CD4-positive, alpha-beta T cell treated with Interferon gamma for 1 hour (primary cell): ENCODE results near the gene SYT7.

Experiments used
- DNase-seq: peaks from one replicate; pipeline ENCODE4 v3.0.0-alpha.2; 2020

Gene SYT7

GRCh38 chr11:61579676-61580270, 1.1 kb downstream of the SYT7 start:
- DNase-seq = no peak

DNA sequence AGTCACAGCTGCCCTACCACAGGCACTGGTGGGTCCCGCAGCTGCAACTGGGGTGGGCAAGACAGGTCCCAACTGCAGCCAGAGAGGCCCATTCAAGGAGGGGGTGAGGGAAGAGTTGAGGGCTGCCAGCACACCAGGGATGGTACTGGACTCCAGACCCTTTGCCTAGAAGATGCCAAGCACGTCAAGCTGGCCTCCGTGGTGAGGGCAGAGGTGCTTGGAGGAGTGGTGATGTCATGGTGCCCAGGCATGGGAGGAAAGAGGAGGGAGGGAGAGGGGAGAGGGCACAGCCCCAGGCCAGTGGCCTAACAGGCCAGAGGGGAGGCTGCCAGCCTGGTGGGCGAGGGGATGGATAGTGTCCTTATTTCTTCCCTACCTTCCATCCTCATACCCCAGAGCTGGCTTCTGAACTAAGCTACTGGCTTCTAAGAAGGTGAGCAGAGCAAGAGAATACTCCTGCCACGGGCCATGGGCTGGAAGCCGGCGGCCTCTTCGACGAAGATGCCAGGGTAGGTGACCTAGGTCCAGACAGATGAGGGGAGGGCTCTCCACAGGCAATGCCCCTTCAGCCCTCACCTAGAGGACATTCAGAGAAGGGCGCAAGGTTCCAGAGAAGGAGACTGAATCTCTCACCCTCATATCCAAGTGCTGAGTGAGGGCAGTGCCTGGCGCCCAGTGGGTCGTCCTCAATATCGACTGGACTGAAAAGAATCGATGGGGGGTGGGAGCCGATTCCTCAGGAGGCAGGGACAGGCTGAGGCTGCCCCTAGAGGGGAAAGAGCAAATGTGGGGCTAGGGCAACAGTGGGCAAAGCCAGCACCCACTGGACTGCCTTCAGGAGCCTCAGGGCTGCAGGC, 1.8 kb downstream of the SYT7 start:
- DNase-seq = no peak

DNA sequence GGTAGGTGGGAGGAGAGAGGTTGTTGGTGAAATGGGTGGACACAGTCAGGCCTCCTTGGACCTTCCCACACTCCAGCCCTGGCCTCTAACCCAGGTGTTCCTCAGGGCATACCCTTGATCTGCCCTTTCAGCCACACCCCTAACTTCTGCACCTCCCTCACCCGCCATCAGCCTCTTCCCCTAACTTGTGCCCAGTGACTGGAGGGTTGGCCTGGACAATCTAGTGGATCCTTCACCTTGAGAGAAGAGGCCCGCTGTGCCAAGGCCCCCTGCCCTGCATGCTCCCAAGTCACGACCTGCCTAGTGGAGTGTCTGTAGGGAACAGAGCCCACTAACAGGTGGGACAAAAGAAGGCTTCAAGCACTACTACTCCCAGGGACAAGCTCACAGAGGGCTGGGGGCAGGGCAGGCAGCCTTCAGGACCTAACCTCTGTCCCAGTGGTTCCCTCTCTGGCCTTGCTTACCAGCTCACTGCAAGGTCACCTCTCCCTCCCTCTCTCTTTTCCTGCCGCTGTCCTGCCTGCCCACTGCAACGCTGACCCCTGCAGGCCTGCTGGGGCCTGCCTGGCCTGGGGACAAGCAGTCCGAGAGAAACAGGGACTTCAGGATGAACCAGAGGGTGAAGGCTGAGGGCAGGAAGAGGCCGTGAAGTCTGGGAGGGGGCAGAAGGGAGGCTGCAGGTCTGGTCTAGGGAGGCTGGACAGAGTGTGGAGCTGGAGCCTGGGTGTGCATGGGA, 3.3 kb downstream of the SYT7 start:
- no peak for DNase-seq

DNA sequence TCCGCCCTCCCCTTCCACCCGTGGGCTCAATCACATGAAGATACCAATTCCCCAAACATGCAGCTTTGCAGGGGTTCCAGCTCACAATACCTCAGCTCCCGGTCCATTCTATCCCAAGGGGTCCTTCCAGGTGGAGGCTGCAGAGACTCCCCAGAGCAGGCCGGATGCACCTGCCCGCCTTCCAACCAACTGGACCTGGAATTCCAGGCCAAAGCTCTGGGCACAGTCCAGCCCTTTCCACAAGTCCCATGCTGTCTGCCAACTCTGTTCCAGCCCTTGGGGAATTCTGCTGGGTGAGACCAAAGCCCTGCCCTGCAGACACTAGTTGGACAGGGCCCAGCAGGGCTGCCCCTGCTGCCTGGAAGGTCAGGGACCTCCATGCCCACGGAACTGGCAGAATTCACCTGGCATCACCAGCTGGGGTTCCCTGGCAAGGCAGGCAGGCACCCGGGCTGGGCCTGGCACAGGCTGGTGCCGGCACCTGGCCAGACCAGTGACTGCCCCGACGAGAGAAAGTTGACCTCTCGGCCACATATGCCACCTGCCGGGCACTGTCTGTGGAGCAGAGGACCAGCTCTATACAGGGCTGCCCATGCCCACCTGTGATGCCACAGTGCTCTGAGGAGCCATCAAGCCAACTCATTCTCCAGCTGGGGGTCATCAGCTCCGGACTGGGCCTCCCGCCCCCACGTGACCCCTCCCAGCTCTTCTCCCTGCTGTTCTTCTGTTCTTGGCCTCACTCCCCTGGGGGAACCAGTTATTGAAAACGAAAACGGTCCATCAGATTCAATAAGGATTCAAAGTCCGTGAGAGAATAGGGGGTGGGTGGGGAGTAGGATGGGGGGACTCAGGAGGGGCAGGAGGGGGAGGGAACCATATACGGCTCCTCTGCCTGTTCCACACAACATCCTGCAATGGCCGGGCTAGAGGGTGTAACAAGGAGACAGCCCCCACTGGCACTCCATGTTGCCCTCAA, 4.7 kb downstream of the SYT7 start:
- no peak for DNase-seq

DNA sequence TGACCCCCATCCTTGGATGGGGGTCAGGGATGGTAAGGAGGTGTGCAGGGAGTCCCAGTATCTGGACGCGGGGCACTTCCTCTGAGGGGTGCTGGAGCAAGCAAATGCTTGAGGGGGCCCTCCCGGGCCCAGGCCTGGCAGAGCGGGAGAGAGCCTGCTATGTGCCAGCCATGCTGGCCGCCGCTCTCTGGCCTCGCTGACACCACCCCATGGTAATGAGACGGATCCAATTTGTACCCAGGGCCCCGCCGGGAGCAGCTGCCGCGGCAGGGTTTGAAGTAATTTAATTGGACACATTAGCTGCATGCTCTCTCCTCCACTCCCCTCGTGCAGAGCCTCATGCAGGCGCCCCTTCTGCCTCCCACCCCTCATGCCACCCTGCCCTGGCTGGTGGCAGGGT, 6.3 kb downstream of the SYT7 start:
- DNase-seq = no peak

DNA sequence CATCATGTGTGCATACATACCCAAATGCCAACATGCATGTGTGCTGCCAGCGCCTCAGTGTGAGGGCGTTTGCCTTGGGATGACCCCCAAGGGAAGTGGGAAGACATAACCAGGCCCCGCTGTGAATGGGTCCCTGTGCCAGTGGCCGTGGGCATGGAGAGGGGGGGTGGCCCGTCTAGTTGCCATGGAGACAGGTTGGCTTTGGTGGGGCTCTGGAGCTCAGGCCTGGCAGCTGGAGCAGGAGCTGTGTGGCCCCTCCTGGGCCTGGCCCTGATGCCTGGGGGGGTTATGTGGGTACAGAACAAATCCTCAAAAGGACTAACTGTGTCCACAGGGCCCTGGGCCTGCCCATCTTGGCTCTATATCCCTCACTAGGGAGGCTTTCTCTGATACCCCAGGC, 8.0 kb downstream of the SYT7 start:
- no peak for DNase-seq

GRCh38 chr11:61571869-61572268, 9.0 kb downstream of the SYT7 start:
- no peak for DNase-seq

DNA sequence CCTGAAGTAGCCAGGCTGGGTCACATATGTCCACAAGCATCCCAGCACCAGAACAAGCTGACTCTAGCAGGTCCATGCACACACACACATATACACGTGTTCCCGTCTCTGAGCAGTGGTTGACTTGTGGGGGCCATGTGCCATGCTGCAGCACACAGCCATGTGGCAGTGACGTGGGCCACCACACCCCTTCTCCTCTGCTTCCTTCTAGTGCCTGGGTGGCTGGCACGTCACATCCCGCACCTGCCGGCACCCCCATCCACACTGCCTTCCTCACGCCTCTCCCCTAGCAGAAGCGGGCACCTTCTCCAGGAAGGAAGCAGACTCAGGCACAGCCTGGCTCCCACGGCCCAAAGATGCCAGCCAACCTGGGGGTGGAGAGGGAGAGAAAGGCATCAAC, 9.5 kb downstream of the SYT7 start:
- no peak for DNase-seq

- DNase-seq = no peak
These were observed 11.2 kb downstream of the SYT7 start for GRCh38 chr11:61569701-61570100.

- no peak for DNase-seq
These were observed 11.9 kb downstream of the SYT7 start for GRCh38 chr11:61569018-61569417.

- DNase-seq = peak; percentile 36
These were observed 13.4 kb downstream of the SYT7 start for GRCh38 chr11:61567286-61568061.

- DNase-seq = no peak
These were observed 15.8 kb downstream of the SYT7 start for GRCh38 chr11:61564936-61565696.

- DNase-seq = no peak
These were observed 20.1 kb downstream of the SYT7 start for GRCh38 chr11:61560751-61561150.

DNA sequence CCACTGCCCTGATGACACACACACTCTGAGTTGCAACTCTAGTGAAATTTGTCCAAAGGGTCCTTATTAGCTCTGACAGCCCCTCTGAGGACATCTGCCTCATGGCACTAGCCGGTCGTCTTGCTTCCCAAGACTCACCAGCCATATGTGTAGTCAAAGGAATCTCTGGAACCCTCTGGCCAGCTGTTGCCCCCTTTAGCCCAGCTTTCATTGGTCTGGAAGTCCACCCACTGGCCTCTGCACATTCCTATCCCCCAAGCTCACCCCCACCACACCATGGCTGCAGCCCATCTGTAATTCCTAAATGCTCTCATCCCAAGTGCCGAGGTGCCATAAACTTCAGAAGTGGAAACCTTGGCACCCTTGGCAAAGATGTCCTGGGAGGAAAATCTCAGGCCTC, 24.3 kb downstream of the SYT7 start:
- DNase-seq = no peak

- no peak for DNase-seq
These were observed 24.9 kb downstream of the SYT7 start for GRCh38 chr11:61555978-61556377.

DNA sequence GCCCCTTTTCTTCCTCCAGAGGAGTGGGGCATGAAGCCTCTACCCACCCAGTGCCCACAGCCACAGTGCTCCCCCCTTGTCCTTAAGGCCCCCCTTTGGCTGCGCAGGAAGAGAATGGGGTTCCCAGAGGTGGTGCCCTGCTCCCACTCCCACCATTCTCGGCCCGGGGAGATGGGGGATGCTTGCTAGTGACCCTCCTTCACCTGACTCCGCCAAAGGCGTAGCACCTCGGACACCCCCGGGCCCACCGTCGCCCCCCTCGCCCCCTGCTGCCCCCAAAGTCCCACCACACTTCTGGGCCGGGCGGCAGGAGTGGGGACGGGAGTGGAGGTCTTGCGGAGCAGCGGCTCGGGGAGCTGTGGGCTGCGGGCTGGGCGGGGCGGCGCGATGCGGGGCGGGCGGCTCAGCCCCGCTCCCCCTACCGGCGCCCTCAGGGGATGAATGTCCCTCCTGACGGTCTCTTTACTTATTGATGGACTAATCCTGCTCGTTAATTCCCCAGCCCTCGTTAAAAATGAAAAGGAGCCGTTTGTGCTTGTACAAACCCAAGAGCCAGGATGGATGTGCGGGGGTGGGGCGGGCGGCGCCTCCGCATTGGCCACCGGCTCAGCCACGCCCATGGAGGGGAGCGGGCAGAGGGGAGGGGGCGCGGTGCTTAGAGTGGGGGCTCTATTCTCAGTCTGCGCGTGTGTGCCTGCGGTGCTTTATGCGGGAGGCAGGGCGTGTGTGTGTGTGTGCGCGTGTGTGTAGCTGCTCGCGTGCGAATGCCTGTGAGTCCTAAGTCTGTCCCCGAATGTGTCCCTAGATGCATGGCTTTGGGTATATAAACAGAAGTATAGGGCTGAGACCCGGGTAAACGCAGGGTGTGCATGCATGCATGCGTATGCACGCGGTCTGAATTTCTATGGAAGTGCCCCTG, 25.6 kb downstream of the SYT7 start:
- no peak for DNase-seq

DNA sequence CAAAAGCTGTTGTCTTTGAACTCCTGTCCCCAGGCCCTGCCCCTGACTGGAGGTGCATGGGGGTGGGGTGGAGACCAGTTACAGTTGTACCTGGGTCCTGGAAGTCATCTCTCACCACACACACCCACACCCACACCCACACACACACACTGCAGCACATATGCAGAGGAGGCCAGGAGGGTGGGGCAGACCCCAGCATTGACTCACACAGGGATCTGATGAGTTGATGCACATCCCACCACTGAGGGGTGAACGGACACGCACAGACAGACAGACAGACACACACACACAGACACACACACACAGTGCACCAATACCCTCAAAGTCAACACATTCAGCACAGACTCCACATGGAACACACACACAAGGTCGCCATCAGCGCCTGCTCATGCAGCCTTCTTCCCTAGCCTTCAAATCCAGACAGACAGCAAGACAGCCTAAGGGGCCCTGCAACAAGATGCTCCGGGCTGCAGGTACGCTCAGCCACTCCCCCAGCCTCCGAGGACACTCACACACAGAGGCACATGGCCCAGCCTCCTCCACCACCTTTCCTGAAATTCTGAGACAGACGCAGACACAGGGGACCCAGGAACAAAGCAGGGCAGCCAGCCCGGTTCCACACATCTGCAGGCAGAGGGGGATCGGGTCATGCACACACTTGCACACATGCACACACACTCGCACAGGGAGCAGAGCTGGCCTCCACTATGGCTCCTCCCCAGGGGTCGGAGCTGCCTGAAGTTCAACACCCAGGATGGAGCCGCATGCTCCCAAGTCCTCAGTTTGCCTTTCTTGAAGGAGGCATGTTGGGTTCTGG, 26.5 kb downstream of the SYT7 start:
- DNase-seq = no peak

- no peak for DNase-seq
These were observed 27.3 kb downstream of the SYT7 start for GRCh38 chr11:61553373-61554171.
